ENCODE measurements around the gene HMGCS2.
"Not testable (repeated sequence)": the region's sequence is repeated elsewhere in the genome, so short reads cannot be mapped to it uniquely, and the experiment has no call there.

HMGCS2 gene

DNA sequence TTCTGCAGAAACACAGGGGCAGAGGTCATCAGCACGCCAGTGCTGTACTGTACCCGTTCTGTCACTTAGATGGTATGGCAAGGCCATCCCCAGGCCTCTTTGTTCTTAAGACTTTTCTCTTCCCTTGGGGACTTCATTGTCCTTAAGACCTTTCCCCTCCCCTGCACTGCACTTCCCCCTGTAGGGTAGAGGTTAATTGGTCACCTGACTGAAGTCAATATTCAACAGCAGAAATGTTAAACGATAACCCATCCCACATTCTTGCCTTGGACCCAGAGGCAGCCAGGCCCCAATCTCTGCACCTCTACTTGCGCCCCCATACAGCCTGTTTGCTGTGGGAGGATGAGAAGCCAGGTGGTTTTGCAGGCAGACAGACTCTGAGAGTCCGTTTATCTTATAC, 46.8 kb downstream of the HMGCS2 start:
- Histone ChIP-seq H3K9ac (ENCODE audit: low read length) (no peak overlapping the region), H3K4me1 (ENCODE audit: control insufficient read depth, low read depth, low read length) (no peaks in the 10 kb centered on the region), H3K27ac (ENCODE audit: low read length) (no peak overlapping the region), H3K4me3 (ENCODE audit: low read length) (no peak overlapping the region), H3K36me3 (ENCODE audit: control insufficient read depth, low read depth, low read length) (peaks cover 76% of the 10 kb centered on the region), H3K27me3 (ENCODE audit: control insufficient read depth, insufficient read depth, low read length) (no peaks in the 10 kb centered on the region), H3K9me3 (ENCODE audit: control insufficient read depth, low read depth, low read length) (no peaks in the 10 kb centered on the region)

- H3K9ac ChIP-seq (ENCODE audit: low read length), result no peak overlapping the region
- H3K9me3 ChIP-seq (ENCODE audit: control insufficient read depth, low read depth, low read length), result no peaks in the 10 kb centered on the region
- no peaks in the 10 kb centered on the region for H3K27me3 ChIP-seq (ENCODE audit: control insufficient read depth, insufficient read depth, low read length)
- peaks cover 67% of the 10 kb centered on the region for H3K36me3 ChIP-seq (ENCODE audit: control insufficient read depth, low read depth, low read length)
- no peak overlapping the region for H3K4me3 ChIP-seq (ENCODE audit: low read length)
- H3K4me1 ChIP-seq (ENCODE audit: control insufficient read depth, low read depth, low read length), result peaks cover 8% of the 10 kb centered on the region
- H3K27ac ChIP-seq (ENCODE audit: low read length), result no peak overlapping the region
Measured at GRCh38 chr1:119720866-119721440, 47.8 kb downstream of the HMGCS2 start.

- no peak overlapping the region for H3K27ac ChIP-seq (ENCODE audit: low read length)
- peaks cover 56% of the 10 kb centered on the region for H3K36me3 ChIP-seq (ENCODE audit: control insufficient read depth, low read depth, low read length)
- H3K9ac ChIP-seq (ENCODE audit: low read length), result no peak overlapping the region
Measured at GRCh38 chr1:119718972-119719371, 49.7 kb downstream of the HMGCS2 start.

GRCh38 chr1:119718409-119718808, 50.3 kb downstream of the HMGCS2 start:
- H3K4me1 ChIP-seq (ENCODE audit: control insufficient read depth, low read depth, low read length), result peaks cover 28% of the 10 kb centered on the region
- H3K36me3 ChIP-seq (ENCODE audit: control insufficient read depth, low read depth, low read length), result peaks cover 50% of the 10 kb centered on the region
- H3K27me3 ChIP-seq (ENCODE audit: control insufficient read depth, insufficient read depth, low read length), result no peaks in the 10 kb centered on the region
- H3K27ac ChIP-seq (ENCODE audit: low read length), result no peak overlapping the region
- H3K9me3 ChIP-seq (ENCODE audit: control insufficient read depth, low read depth, low read length), result no peaks in the 10 kb centered on the region
- no peak overlapping the region for H3K4me3 ChIP-seq (ENCODE audit: low read length)
- no peak overlapping the region for H3K9ac ChIP-seq (ENCODE audit: low read length)

More at GRCh38 chr1:119718972-119719371, 49.7 kb downstream of the HMGCS2 start:
- no peaks in the 10 kb centered on the region for H3K9me3 ChIP-seq (ENCODE audit: control insufficient read depth, low read depth, low read length)
- no peak overlapping the region for H3K4me3 ChIP-seq (ENCODE audit: low read length)
- peaks cover 26% of the 10 kb centered on the region for H3K4me1 ChIP-seq (ENCODE audit: control insufficient read depth, low read depth, low read length)
- no peaks in the 10 kb centered on the region for H3K27me3 ChIP-seq (ENCODE audit: control insufficient read depth, insufficient read depth, low read length)

- no peaks in the 10 kb centered on the region for H3K9me3 ChIP-seq (ENCODE audit: control insufficient read depth, low read depth, low read length)
- peaks cover 28% of the 10 kb centered on the region for H3K4me1 ChIP-seq (ENCODE audit: control insufficient read depth, low read depth, low read length)
- no peaks in the 10 kb centered on the region for H3K27me3 ChIP-seq (ENCODE audit: control insufficient read depth, insufficient read depth, low read length)
- H3K9ac ChIP-seq (ENCODE audit: low read length), result no peak overlapping the region
- H3K27ac ChIP-seq (ENCODE audit: low read length), result no peak overlapping the region
- peak overlapping the region; percentile 83 for H3K4me3 ChIP-seq (ENCODE audit: low read length)
- H3K36me3 ChIP-seq (ENCODE audit: control insufficient read depth, low read depth, low read length), result peaks cover 22% of the 10 kb centered on the region
Measured at GRCh38 chr1:119715542-119715941, 53.2 kb downstream of the HMGCS2 start.

DNA sequence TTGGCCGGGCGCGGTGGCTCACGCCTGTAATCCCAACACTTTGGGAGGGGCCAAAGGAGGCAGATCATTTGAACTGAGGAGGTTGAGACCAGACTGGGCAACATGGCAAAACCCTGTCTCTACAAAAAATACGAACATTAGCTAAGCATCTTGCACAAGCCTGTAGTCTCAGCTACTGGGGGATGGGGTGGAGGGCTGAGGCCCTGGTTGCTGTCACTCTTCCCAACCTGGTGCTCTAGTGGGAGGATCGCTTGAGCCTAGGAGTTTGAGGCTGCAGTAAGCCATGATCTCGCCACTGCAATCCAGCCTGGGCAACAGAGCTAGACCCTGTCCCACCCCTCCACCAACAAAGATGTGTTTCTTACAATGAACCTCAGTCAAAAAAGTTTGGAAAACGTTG, 54.1 kb downstream of the HMGCS2 start:
- peaks cover 12% of the 10 kb centered on the region for H3K36me3 ChIP-seq (ENCODE audit: control insufficient read depth, low read depth, low read length)
- H3K9ac ChIP-seq (ENCODE audit: low read length), result no peak overlapping the region
- no peak overlapping the region for H3K27ac ChIP-seq (ENCODE audit: low read length)
- H3K27me3 ChIP-seq (ENCODE audit: control insufficient read depth, insufficient read depth, low read length), result no peaks in the 10 kb centered on the region
- H3K9me3 ChIP-seq (ENCODE audit: control insufficient read depth, low read depth, low read length), result no peaks in the 10 kb centered on the region
- H3K4me3 ChIP-seq (ENCODE audit: low read length), result peak overlapping the region; percentile 83
- peaks cover 28% of the 10 kb centered on the region for H3K4me1 ChIP-seq (ENCODE audit: control insufficient read depth, low read depth, low read length)

DNA sequence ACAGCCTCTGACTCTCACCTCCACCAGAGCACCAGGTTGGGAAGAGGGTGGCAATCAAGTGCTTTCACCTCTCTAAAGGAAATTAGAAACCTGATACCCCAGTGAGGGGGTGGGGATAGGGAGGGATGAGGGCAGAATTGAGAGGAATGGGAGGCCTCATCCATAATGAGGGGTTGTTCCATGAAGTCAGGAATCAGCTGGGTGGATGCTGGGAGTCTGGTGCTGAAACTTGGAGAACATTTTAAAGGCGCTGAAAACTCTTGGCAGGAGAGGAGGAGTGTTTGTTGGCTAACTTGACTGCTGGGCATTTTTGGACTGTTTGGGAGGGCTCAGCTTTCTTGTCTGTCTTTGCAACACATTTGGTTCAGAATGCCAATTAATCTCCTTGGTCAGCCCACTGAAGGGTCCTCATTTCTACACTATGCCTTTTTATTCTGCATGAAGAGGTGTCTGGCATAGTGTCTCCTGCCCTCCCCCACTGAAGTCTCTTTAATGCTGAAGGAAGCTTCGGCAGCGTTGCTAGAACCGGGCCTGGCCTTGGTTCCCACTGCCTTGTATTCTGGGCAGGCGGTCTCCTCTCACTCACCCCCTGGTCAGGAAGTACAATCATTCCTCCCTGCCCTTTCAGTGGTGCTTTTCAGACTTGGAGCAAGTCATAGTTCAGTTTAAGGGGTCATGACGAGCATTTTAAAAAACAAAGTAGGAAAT, 54.8 kb downstream of the HMGCS2 start:
- Histone ChIP-seq H3K9me3 (ENCODE audit: control insufficient read depth, low read depth, low read length) (no peaks in the 10 kb centered on the region), H3K27me3 (ENCODE audit: control insufficient read depth, insufficient read depth, low read length) (no peaks in the 10 kb centered on the region), H3K27ac (ENCODE audit: low read length) (peak overlapping the region; percentile 87), H3K9ac (ENCODE audit: low read length) (peak overlapping the region; percentile 99), H3K4me1 (ENCODE audit: control insufficient read depth, low read depth, low read length) (peaks cover 28% of the 10 kb centered on the region), H3K36me3 (ENCODE audit: control insufficient read depth, low read depth, low read length) (peaks cover 9% of the 10 kb centered on the region), H3K4me3 (ENCODE audit: low read length) (peak overlapping the region; percentile 83)

DNA sequence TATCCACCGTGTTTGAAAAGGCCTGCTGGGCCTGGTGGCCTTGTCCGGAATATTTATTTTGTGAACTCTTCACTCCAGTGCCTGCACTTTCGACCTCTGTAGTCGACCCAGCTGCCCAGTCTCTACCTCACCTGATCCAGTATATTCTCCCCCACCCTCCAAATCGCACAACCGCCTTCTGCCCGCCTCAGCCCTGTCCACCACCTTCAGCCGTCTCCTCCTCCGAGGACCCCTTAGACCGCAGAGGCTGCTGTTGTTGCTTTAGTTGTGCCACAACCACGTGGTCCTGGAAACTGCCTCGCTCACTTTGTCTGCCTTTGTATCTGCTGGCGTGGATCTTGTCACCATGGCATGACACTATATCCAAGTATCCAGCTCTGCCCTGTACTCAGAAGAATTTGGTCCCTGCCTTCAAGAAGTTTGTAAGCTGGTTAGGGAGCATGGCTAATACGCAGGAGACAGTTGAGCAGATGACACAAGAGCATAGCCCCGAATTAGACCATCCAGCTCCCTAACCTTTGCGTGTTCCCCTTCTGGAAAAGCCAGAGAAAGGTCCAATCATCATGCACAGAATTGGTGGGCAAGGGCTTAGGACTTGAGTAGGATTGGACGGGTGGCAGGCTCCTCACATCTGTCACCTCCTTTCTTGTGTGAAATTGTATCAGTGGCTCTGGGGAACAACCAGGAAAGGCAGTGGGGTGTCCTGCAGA, 55.5 kb downstream of the HMGCS2 start:
- no peaks in the 10 kb centered on the region for H3K9me3 ChIP-seq (ENCODE audit: control insufficient read depth, low read depth, low read length)
- H3K27ac ChIP-seq (ENCODE audit: low read length), result peak overlapping the region; percentile 87
- peak overlapping the region; percentile 99 for H3K9ac ChIP-seq (ENCODE audit: low read length)
- H3K4me3 ChIP-seq (ENCODE audit: low read length), result peak overlapping the region; percentile 83
- H3K27me3 ChIP-seq (ENCODE audit: control insufficient read depth, insufficient read depth, low read length), result no peaks in the 10 kb centered on the region
- peaks cover 28% of the 10 kb centered on the region for H3K4me1 ChIP-seq (ENCODE audit: control insufficient read depth, low read depth, low read length)
- H3K36me3 ChIP-seq (ENCODE audit: control insufficient read depth, low read depth, low read length), result peaks cover 9% of the 10 kb centered on the region

DNA sequence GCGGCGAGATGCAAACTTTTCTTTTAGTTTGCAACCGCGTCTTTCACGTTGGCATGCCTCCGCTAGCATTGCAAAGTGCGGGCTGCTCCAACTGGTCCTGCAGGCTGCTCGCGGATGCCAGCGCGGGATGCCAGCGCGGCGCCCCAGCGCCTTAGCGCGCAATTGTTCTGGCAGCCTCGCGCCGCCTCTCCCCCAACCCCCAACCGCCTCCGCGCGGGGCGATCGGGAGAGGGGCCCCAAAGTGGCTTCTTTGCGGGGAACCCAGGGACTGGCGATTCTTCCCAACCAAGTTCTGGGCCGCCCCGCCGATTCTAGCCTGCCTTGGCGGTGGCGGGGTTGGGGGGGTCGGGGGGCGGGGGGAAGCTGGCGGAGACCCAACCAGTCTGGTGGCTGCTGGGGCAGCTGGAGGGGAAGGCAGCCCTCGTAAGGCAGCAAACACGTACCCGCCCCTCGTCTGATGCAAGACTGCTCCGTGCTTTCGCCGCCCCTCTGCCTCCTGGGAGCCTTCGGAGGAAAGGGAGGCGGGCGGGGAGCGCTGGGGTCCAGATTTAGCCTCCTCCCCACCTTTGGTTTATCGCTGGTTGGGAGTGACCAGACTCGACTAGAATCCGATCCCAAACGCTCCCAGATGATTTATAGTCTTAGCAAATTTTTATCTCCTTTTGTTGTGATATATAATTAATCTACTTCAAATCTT, 56.2 kb downstream of the HMGCS2 start:
- Histone ChIP-seq H3K9me3 (ENCODE audit: control insufficient read depth, low read depth, low read length) (no peaks in the 10 kb centered on the region), H3K9ac (ENCODE audit: low read length) (peak overlapping the region; percentile 99), H3K4me3 (ENCODE audit: low read length) (peak overlapping the region; percentile 83), H3K27me3 (ENCODE audit: control insufficient read depth, insufficient read depth, low read length) (no peaks in the 10 kb centered on the region), H3K36me3 (ENCODE audit: control insufficient read depth, low read depth, low read length) (peaks cover 9% of the 10 kb centered on the region), H3K27ac (ENCODE audit: low read length) (peak overlapping the region; percentile 87), H3K4me1 (ENCODE audit: control insufficient read depth, low read depth, low read length) (peaks cover 28% of the 10 kb centered on the region)

DNA sequence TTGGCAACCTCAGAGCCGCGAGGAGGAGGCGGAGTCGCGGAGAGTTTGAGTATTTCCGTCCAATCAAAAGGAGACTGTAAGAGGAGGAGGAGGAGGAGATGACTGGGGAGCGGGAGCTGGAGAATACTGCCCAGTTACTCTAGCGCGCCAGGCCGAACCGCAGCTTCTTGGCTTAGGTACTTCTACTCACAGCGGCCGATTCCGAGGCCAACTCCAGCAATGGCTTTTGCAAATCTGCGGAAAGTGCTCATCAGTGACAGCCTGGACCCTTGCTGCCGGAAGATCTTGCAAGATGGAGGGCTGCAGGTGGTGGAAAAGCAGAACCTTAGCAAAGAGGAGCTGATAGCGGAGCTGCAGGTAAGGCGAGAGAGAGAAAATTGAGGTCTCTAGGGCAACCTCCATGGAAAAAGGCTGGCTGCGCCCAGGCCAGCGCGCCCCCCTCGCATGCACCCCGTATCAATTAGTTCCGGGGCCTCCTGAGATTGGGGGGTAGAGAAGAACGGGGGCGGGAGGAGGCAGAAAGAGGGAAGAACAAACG, 56.8 kb downstream of the HMGCS2 start, which contains the start of gene PHGDH:
Gene PHGDH (plus strand): TSS at position 131 of the 538 bp plus-strand sequence. CDS start 89 bp downstream, at position 220.
- Histone ChIP-seq H3K4me3 (ENCODE audit: low read length) (peak within 1 kb of the TSS; percentile 83), H3K9me3 (ENCODE audit: control insufficient read depth, low read depth, low read length) (no peaks in the 10 kb centered on the region), H3K36me3 (ENCODE audit: control insufficient read depth, low read depth, low read length) (peaks cover 9% of the 10 kb centered on the region), H3K27ac (ENCODE audit: low read length) (peak within 1 kb of the TSS; percentile 87), H3K9ac (ENCODE audit: low read length) (peak within 1 kb of the TSS; percentile 99), H3K4me1 (ENCODE audit: control insufficient read depth, low read depth, low read length) (peaks cover 28% of the 10 kb centered on the region), H3K27me3 (ENCODE audit: control insufficient read depth, insufficient read depth, low read length) (no peaks in the 10 kb centered on the region)

DNA sequence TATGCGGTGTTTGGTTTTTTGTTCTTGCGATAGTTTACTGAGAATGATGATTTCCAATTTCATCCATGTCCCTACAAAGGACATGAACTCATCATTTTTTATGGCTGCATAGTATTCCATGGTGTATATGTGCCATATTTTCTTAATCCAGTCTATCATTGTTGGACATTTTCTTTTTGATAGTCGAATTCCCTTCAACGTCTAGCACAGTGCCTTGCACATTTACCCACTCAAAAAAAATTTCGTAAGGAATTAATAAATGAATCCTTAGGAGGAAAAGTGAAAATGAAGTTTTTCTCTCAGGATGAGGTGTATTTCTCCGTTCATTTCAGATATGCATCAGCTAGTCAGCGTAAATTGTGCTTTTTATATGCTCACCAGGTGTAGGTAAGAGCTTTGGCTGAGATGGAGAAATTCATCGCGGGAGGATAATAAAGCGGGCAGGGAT, 57.3 kb downstream of the HMGCS2 start:
- not testable (repeated sequence) for H3K27ac ChIP-seq (ENCODE audit: low read length); H3K36me3 ChIP-seq (ENCODE audit: control insufficient read depth, low read depth, low read length); H3K9ac ChIP-seq (ENCODE audit: low read length); H3K9me3 ChIP-seq (ENCODE audit: control insufficient read depth, low read depth, low read length); H3K27me3 ChIP-seq (ENCODE audit: control insufficient read depth, insufficient read depth, low read length)
- H3K4me3 ChIP-seq (ENCODE audit: low read length), result peak overlapping the region; percentile 83
- H3K4me1 ChIP-seq (ENCODE audit: control insufficient read depth, low read depth, low read length), result peaks cover 25% of the 10 kb centered on the region

Data from iPS-18a (cell line).